Activated CD8-positive, alpha-beta memory T cell treated with anti-CD3 and anti-CD28 coated beads for 36 hours (primary cell): ENCODE data around the gene INAFM1. TPM values are rescaled to one million over a fixed set of nuclear protein-coding genes. Genes with fewer than 3 reads are reported as not detected.

ENCODE experiments used
- CTCF ChIA-PET: fragments of 350-600 bp; sonication (Branson Sonifier 250); formaldehyde crosslinking; loops from one replicate; lab custom pipeline; 2021; ENCODE audit warnings: antibody characterized with exemption; lab: Charles Lee
- POLR2A ChIA-PET: fragments of 350-600 bp; sonication (Branson Sonifier 250); formaldehyde crosslinking; loops from one replicate; lab custom pipeline; 2021; ENCODE audit warnings: antibody characterized with exemption; lab: Charles Lee
- total RNA-seq, 2 experiments: library from RNA; stranded (reverse); gene quantifications; one replicate each; pipeline ENCODE4 v1.2.3, GENCODE V29; 2021

The INAFM1 gene
- total RNA-seq: 1 to 10 TPM; 7.6 to 8.2 TPM

DNA sequence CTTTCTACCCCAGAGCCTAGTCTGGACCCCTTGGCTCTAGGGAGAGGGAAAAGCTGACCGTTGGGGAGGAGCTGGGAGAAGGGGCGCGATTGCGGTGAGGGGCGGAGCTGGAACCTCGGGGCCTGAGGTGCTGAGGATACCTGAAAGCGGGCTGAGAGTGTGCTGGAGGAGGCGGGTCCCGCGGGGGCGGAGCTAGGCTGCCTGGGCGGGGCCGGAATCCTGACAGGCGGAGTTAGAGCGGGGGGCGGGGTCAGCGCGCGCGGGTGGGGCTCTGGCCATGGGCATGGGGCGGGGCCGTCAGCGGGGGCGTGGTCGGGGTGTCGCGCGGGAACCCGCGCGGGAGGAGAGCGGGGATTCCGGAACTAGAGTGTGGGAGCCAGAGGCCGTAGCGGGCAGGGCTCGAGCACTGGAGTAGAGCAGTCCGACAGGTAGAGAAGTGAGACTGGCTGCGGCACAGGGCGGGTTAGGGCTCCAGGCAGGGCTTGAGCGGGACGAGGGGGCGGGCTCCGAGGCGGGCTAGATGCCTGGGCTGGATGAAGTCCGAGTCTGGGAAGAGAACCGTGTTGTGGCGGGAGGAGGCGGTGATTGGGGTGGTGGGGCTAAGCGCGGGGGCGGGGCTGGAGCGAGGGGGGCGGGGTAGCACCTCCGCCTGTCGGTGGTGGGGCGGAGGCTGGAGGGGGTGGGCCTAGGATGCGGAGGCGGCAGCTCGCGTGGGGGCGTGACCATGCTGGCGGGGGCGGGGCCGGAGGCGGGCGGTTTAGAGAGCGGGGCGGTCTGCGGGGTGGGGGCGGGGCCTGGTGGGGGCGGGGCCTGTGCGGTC is at the start of gene INAFM1:
Gene INAFM1, plus strand, starts transcription at position 815 of the 820 bp plus-strand sequence. CDS start 35 bp downstream, outside the sequence.
- ChIA-PET CTCF (interaction anchor here (0.8 to 2.5 kb wide), 8 partner anchors 11 to 161 kb away, joined by 3 to 15 read pairs (median 4); partner anchors contain the start of genes CCDC9, DHX34 and ZC3H4), POLR2A (interaction anchor here (0.6 to 2.8 kb wide), 8 partner anchors 17 to 115 kb away, joined by 3 to 30 read pairs (median 5); partner anchors contain the start of genes CCDC9 and DHX34)

DNA sequence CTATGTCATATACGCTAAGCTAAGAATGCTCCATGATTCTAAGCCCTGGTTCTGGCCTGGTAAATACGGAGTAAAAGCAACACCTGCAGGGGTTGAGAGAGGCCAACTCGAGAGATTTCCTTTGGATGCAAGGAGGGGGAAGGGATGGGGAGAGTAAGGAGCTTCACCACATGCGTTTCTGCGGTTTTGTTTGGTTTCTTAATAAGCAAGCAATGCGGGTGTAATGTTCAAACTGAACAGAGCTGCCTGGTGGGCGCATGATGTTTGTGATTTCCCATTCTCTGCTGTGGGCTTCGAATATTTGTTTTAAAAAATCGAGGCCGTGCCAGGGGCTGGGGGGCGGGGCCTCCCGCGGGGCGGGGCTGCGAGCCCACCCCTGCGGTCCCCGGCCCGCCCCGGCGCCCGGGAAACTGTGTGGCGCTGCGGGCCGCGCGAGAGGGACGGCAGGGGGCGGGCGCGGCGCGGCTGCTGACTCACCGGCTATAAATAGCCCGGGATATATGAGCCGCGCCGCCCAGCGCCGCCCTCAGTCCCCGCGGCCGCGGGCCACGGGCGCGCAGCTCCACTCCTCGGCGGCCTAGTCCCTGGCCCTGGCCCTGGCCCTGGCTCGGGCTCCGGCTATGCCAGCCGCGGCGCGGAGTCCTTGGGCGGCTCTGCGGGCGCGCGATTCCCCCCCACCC is 48.8 kb upstream of the INAFM1 start:
- ChIA-PET POLR2A (interaction anchor here (0.5 to 3.0 kb wide), 17 partner anchors 12 to 306 kb away, joined by 3 to 34 read pairs (median 5); partner anchors contain the start of genes CCDC9, SAE1 and ZC3H4), CTCF (interaction anchor here (0.5 to 5.9 kb wide), 11 partner anchors 10 to 133 kb away, joined by 3 to 71 read pairs (median 5); partner anchors contain the start of genes CCDC9 and SAE1)

DNA sequence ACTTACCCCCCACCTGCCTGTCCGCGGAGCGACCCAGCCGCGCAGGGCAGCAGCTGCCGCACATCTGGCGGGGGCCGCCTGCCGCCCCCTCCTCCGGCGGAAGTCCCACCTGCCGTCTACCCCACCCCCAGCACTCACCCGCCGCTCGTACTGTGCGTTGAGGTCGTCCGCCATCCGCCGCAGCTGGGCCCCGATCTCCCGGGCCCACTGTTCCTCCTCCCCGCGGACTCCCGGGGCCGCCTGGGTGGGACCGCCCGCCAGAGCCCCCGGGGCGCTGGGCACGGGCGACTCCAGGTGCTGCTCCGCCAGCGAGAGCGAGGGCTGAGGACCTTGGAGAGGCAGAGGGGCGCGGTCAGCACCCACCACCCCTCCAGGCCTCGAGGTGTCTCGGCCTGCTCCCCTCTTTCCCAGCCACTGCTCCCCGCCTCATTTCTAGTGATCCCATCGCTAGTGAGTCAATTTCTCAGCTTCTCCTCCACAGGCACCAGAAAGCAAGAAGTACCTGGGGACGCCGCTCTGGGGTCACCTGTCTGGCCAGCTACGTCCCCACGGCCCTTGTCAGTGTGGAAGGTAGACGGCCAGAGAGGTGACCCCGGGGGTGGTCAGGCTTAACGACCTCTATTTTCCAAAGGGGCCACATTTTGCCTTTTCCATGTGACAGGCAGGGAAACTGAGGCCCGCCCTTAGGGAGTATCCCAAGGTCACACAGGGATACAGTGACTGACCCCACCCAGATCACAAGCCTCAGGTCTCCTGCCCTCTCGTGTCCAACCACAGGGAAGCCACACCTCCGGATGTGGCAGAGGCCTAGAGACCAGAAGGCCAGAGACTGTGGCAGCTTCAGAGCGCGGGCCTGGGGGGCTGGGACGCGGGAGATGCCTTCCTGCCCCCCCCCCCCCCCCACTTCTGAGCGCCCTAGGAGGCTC is 48.0 kb upstream of the INAFM1 start:
- CTCF ChIA-PET: interaction anchor here (0.5 to 5.9 kb wide), 9 partner anchors 9 to 134 kb away, joined by 3 to 71 read pairs (median 6); partner anchors contain the start of gene SAE1

DNA sequence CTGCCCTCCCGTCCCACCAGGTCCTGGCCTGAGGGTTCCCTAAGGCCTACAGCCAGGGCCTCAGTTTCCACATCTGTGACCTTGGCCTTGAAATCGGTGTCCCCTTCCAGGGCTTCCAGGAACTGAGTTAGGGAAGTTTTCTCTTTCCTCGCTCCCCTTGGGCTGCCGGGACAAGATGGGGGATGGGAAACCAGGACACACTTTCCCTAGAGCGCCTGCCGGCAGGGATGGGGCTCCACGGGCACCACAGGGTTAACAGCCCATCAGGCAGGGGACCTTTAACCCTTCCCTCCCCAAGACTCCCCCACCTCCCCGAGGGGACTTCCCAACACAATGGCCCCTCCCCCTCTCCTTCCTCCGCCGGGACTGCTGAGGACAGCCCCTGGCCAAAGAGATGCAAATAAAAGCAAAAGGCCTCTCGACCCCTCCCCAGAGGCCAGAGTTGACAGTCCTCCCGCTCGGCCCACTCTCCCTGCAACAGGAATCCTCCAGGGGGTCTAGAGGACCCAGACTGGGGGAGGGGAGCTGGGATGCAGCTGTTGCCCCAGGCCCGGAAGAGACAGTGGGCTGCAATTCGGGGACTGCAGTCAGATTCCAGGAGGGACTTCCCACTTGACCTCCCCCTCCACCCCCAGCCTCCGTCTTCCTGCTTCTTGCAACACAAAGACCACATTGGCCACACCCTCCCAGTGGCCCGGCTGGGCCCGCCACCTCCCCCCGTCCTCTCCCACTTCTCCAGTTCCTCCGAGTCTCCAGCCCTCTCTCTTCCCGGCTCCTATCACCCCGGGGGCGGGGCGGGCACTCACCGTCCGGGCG is 47.1 kb upstream of the INAFM1 start:
- POLR2A ChIA-PET: interaction anchor here (0.5 to 3.0 kb wide), 9 partner anchors 12 to 366 kb away, joined by 3 to 34 read pairs (median 10); partner anchors contain the start of gene CCDC9

More for the DNA sequence above, 48.0 kb upstream of the INAFM1 start:
- POLR2A ChIA-PET: interaction anchor here (0.5 to 3.0 kb wide), 16 partner anchors 11 to 307 kb away, joined by 3 to 34 read pairs (median 4); partner anchors contain the start of genes CCDC9 and SAE1

DNA sequence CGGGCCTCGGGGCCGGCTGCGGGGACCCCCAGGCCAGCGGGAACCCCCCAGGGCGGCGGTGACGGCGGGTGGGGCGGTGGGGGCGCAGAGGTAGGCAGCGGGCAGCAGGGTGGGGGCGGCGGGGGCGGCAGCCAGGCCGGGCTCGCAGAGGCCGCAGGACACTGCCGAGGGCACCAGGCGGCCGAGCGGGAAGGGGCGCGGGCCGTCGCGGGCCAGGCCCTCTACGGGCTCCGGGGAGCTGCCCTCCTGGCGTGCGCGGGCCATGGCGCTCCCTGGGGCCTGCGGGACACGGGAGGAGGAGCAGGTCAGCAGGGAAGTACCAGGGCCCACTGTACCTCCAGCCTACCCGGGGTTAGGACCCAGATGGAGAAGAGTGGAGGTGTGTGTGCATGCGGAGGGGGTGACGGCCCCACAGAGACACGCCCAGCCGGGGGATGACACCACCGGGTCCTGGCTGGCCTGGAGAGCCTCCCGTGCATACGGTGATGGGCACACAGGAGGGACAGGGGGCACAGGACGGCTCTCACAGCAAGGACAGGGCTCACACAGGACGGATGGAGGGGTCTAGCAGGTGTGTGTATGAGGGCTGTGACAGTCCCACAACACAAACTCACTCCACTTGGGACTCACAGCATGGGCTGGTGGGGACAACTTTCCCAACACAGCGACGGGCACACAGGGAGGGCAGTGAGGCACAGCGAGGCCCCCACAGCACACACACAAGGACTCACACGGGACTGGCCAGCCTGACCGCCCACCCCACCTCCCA is 46.3 kb upstream of the INAFM1 start:
- ChIA-PET CTCF (interaction anchor here (1.0 to 5.9 kb wide), 3 partner anchors 17 to 78 kb away, joined by 3 to 71 read pairs (median 53); no protein-coding TSS in a partner anchor), POLR2A (interaction anchor here (0.6 to 3.0 kb wide), 2 partner anchors 28 to 367 kb away, joined by 3 to 23 read pairs; partner anchors contain the start of gene CCDC9)

More for the DNA sequence above, 47.1 kb upstream of the INAFM1 start:
- CTCF ChIA-PET: interaction anchor here (0.9 to 5.9 kb wide), 5 partner anchors 8 to 77 kb away, joined by 4 to 71 read pairs (median 8); no protein-coding TSS in a partner anchor

DNA sequence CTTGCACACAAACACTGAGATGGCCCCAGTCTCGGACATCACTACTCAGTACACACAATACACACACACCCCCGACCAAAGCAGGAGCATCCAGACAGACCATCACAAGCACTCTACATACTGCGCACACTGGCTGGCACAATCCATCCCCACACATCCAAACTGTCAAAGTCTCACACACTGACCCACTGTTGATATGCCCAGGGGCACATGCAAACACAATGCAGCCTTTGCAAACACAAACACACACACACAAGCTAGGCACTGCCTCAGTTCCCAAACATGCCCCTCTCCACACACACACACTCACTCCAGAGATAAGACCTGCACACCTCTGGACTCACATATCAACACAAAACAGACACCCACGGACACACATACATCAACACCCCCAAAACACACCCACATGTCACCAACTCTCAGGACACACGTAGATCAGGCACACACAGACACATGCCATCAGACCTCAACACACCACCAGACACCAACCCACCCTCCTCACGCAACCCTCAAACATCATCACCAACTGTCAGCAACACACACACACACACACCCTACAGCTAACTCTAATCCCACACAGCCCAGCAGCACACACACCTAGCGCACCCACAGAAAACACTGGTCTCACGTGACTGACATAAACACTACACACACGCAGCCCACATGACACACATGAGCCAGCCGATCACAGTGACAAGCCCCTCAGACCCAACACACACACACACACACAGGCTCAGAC is 45.6 kb upstream of the INAFM1 start:
- ChIA-PET POLR2A (no interaction called here), CTCF (interaction anchor here (0.8 to 5.0 kb wide), 4 partner anchors 10 to 79 kb away, joined by 3 to 71 read pairs (median 5); no protein-coding TSS in a partner anchor)

DNA sequence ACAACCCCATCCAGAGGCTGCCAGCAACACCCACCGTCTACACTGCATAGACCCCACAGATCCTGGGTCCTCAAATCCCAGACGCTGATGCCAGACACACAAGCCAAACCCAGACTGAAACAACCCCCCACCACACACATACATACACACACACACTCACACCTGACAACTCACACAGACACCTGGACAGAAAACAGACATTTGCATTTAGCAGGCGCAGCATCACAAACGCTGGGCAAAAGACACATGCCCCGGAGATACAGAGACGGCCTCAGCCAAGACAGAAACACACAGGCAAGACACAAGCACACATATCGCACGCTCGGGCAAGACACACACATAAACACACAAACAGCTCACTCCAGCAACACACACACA is 45.0 kb upstream of the INAFM1 start:
- ChIA-PET CTCF (interaction anchor here (0.8 to 5.0 kb wide), 3 partner anchors 9 to 19 kb away, joined by 5 to 71 read pairs (median 5); no protein-coding TSS in a partner anchor), POLR2A (no interaction called here)

DNA sequence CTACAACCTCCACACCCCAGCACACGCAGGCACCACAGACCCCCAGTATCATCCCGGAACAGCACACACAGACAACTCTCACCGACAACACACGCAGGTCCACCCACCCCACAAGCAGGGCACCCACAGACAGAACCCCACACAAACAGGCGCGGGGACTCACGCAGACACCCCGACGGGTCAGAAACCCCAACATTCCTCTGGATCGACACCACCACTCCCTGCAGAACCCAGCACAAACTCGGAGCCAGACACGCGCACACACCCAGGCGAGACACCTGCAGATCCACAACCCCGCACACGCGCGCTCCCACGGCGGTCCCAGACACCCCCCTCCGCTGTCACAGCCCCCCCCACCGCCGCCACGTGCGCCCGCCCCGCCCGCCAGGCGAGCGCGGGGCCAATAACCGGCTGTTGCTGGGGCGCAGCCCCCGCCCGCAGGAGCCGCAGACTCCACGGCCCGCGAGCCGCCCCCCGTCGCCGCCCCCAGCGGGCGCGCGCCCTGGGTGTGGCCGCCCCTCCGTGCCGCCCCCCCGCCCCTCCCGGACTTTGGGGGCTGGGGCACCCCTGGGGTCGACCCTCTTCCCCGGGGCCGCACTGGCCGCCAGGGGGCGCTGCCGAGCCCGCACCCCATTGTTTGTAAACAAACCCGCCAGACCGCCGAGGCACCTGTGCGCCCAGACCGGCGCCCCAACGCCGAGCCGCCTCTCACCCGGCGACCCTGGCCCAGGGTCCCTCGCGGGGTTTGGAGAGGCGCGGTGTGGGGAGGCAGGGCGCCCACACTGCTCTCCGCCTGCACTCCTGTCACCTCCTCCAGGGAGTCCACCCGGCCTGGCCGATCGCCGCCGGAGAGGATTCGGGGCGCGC is 44.4 kb upstream of the INAFM1 start:
- ChIA-PET CTCF (interaction anchor here (0.8 to 5.0 kb wide), 3 partner anchors 9 to 20 kb away, joined by 5 to 71 read pairs (median 5); no protein-coding TSS in a partner anchor), POLR2A (no interaction called here)

DNA sequence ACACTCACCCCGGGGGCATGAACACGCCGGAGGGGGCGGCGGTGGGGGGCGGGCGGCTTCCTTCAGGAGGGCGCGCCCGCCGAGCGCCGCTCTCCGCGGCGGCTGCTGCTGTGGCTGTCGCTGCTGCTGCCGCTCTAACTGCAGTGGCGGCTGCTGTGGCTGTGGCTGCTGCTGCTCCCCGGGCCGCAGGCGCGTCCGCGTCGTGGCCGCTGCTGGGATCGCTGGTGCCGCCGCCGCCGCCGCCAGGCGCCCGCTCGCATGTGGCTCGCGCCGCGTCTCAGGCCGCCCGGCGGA is 43.8 kb upstream of the INAFM1 start, which contains the start of gene BBC3:
Gene BBC3, minus strand, starts transcription at position 279 of the 294 bp plus-strand sequence. CDS start 2,768 bp downstream, outside the sequence.
- POLR2A ChIA-PET: no interaction called here
- CTCF ChIA-PET: no interaction called here

DNA sequence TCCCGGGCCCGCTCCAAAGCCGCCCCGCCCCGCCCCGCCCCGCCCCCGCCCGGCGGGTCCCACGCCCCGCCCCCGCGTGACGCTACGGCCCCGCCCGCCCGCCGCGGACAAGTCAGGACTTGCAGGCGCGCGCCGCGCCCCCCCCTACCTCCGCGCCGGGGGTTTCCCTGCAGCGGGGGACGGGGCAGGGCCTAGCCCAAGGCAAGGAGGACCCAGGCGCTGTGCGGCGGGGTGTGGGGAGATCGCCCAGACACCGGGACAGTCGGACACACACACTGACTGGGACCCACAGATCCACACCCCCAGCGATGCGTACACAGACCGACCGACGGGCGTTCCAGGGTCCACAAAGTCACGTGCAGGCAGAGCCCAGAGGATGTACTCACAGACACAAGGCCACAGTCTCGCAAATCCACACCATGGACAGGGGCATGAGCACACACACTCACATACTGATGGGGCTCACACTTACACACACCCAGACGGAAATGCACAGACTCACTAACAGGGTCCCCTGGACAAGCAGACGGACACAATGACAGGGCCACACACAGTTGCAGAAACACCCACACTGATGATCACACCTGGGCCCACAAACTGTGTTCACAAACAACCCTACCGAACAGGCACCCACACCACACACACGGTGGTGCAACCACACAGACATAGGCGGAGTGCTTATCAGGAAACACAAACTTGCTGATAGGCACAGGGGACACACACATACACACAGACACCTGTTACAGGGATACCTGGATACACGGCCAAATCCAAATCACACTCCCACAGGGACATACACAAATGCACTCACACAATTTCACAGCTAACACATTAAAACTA is 43.2 kb upstream of the INAFM1 start:
- POLR2A ChIA-PET: interaction anchor here (1.4 kb wide), 1 partner anchor 12 kb away, joined by 9 read pairs; no protein-coding TSS in a partner anchor

DNA sequence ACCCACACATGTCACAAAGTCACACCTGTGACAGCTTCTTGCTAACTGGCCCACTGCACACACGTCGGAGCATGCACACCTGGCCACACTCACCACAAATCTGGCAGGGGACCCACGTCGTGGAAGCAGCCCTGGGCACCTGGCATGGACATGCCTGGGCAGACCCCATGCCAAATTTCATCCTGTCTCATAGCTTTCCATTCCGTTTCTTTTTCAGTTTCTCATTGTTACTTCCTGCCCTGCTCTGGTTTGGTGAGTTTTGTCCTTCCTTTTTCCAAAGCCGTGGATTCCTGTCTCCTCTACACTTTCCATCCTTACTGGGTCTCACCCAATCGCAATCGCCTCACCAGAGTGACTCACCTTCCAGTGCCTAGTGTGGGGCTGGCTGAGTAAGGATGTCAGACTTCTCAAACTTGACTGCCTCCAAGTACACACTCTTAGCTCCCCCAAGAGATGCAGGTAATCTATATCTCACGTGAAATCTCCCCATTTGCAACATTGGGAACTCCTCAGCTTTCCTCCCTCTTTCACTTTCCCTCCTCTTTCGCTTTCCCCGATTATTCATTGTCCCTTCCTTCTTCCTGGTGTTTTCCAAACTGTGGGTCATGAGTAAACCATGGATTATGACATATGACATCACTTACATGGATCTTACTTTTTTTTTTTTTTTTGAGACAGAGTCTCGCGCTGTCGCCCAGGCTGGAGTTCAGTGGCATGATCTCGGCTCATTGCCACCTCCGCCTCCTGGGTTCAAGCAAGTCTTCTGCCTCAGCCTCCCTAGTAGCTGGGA is 42.1 kb upstream of the INAFM1 start:
- POLR2A ChIA-PET: interaction anchor here (1.2 to 1.4 kb wide), 2 partner anchors 8 to 11 kb away, joined by 6 to 9 read pairs; no protein-coding TSS in a partner anchor
- CTCF ChIA-PET: interaction anchor here (0.6 to 1.6 kb wide), 10 partner anchors 12 to 504 kb away, joined by 3 to 9 read pairs (median 4); partner anchors contain the start of gene CCDC9

More for the DNA sequence above, 43.2 kb upstream of the INAFM1 start:
- CTCF ChIA-PET: interaction anchor here (1.2 to 1.6 kb wide), 4 partner anchors 11 to 25 kb away, joined by 3 to 9 read pairs (median 5); partner anchors contain the start of gene CCDC9

DNA sequence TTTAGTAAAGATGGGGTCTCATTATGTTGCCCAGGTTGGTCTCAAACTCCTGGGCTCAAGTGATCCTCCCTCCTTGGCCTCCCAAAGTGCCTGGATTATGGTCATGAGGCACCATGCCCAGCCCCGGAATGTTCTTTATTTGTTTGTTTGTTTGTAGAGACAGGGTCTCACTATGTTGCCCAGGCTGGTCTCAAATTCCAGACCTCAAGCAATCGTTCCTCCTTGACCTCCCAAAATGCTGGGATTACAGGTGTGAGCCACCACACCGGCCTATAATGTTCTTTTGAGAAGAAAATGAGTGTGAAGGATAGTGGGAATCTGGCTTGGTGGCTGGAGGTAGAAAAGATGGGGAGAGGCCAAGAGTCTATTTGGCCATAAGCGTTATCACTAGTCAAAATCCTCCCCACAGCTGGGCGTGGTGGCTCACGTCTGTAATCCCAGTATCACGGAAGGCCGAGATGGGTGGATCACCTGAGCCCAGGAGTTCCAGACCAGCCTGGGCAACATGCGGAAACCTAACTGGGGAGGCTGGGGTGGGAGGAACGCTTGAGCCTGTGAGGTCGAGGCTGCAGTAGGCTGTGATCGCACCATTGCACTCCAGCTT is 38.5 kb upstream of the INAFM1 start:
- CTCF ChIA-PET: interaction anchor here (0.7 to 1.5 kb wide), 2 partner anchors 9 to 11 kb away, joined by 3 to 4 read pairs; no protein-coding TSS in a partner anchor
- POLR2A ChIA-PET: no interaction called here
